Activated T-cell treated with anti-CD3 and anti-CD28 coated beads, Interleukin-2, amount 50 U/mL, for 4 hours (primary cell): ENCODE results near the gene SELENOH. TPM values are rescaled to one million over a fixed set of nuclear protein-coding genes. Genes with fewer than 3 reads are reported as not detected.
A peak's percentile ranks its signal among the peaks of the same experiment; 100 is the strongest.

Experiments used
- ATAC-seq, 2 donors: fragments of 200-7000 bp; cut with Tn5 transposase; one replicate each; pipeline ENCODE4 v1.10.0; 2021
- DNase-seq: peaks from one replicate; pipeline ENCODE4 v3.0.0-alpha.2; 2020
- H3K27me3 Mint-ChIP-seq: one replicate; pipeline ENCODE4 v1.8.0; 2021; ENCODE audit warnings: low read depth, mixed read lengths
- H3K36me3 Mint-ChIP-seq: one replicate; pipeline ENCODE4 v1.8.0; 2022; ENCODE audit warnings: mixed read lengths; ENCODE audit not compliant: insufficient read depth
- H3K4me1 Mint-ChIP-seq: one replicate; pipeline ENCODE4 v1.8.0; 2021; ENCODE audit warnings: low read depth, mixed read lengths
- H3K4me3 Mint-ChIP-seq: one replicate; pipeline ENCODE4 v1.8.0; 2021; ENCODE audit warnings: mild to moderate bottlenecking, moderate library complexity, mixed read lengths
- H3K9me3 Mint-ChIP-seq: one replicate; pipeline ENCODE4 v1.8.0; 2021; ENCODE audit warnings: mixed read lengths
- total RNA-seq, 3 donors: library from RNA; stranded (reverse); gene quantifications; one replicate each; pipeline ENCODE4 v1.2.1, GENCODE V29; 2021

SELENOH gene
- total RNA-seq, 3 donors from 2014 or later: 231 to 290 (median 260) TPM

DNA sequence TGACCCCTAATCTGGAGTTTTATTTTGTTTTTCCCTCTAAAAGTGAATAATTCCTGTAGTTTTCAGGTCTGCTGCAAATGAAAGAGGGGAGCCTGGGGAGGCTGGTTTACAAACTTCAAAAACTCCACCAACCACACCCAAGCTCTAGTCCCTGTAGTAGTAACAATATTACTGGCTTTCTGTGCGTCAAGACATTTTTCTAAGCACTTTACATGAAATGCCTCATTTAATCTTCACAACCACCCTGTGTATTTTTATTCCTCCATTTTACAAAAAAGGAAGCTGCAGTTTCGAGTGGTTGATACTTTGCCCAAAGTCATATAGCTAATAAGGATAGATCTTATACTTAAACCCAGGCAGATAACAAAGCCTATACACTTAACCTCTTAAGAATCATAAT lies 43.8 kb downstream of the SELENOH start:
- H3K27me3 Mint-ChIP-seq: no peaks in the 10 kb centered on the region
- H3K4me1 Mint-ChIP-seq: peaks cover 5% of the 10 kb centered on the region
- no peaks in the 10 kb centered on the region for H3K9me3 Mint-ChIP-seq
- H3K36me3 Mint-ChIP-seq: peaks cover 1% of the 10 kb centered on the region
- ATAC-seq (no peak), DNase-seq (no peak)
- H3K4me3 Mint-ChIP-seq: no peak overlapping the region

DNA sequence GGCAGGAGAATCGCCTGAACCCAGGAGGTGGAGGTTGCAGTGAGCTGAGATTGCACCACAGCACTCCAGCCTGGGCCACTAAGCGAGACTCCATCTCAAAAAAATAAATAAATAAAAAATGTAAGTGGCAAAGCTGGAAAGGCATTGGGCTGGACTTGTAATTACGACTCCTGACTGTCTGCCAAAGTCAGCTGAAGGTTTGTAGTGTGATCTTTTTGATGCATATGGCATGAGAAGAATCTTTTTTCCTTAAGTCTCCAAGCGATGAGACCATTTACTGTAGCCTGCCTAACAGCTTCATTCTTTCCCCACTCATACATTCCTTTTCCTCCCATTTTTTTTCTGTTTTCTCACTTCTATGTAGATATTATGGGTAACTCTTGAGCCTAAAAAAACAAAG lies 45.1 kb downstream of the SELENOH start:
- no peak for ATAC-seq
- Mint-ChIP-seq H3K27me3 (no peaks in the 10 kb centered on the region), H3K4me1 (peaks cover 12% of the 10 kb centered on the region), H3K9me3 (no peaks in the 10 kb centered on the region), H3K4me3 (no peak overlapping the region), H3K36me3 (peaks cover 1% of the 10 kb centered on the region)
- DNase-seq: no peak

DNA sequence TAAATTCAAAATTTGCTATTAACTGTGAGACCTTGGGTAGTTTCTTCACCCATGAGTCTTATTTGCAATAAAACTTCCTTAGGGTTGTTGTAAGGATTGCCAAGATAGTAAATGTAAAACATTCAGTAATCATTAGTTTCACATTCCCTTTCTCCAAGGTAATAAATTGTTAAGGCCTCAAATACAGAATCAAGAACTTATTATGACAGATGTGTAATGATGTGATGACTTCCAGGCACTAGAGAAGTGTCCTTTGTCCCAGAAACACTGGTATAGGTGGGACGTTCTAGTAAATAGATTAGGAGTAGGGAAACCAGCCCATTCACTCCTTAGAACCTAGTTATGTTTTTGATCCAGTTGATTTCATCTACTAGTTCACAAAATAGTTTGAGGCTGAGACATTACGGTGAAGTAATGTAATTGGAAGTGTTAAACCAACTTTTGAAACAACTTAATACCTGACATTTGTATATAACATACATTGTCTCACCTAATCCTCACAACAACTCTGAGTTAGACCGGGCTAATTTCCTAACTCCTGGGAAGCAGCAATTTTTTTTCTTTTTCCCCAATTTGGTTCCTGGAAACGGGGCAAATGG lies 45.8 kb downstream of the SELENOH start:
- ATAC-seq: no peak
- H3K9me3 Mint-ChIP-seq: no peaks in the 10 kb centered on the region
- no peaks in the 10 kb centered on the region for H3K36me3 Mint-ChIP-seq
- H3K27me3 Mint-ChIP-seq: no peaks in the 10 kb centered on the region
- H3K4me3 Mint-ChIP-seq: no peak overlapping the region
- peaks cover 14% of the 10 kb centered on the region for H3K4me1 Mint-ChIP-seq
- DNase-seq: no peak

DNA sequence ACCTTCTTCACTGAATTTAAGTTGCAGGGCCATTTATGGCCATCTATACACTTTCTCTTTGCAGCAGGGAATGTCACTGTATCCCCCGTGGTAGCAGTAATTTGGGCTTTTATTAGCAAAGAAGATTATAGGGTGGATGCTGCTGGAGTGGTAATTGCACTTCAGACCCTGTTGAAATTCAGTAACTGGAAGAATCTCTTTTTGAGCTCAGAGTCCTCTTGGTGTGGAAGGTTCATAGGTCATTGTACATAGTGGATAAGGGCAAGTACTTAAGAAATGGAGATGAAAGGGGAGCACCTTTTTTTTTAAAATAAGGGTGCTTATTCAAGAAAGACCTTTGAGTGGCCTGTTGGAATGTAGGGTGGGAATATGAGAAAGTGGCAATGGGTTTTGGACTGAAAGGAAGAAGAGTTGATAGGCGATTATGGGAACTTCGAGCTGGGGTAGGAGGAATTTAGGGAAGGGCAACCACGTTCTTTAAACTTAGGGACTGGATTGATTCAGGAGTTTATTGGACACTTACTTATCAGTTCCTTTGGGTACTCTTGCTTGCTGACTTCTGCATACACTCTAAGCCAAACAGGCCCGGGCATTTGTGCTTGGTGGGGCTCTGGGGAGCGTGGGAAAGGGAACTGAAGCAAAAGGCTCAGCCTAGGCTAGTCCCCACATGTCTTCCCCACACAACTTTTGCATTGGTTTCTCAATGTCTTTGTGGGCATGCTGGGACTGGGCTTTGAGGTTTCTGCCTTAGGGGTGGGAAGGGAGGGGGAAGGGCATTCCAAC lies 46.8 kb downstream of the SELENOH start:
- ATAC-seq (no peak), DNase-seq (no peak)
- Mint-ChIP-seq H3K27me3 (no peaks in the 10 kb centered on the region), H3K9me3 (no peaks in the 10 kb centered on the region), H3K4me3 (no peak overlapping the region), H3K4me1 (peaks cover 23% of the 10 kb centered on the region), H3K36me3 (no peaks in the 10 kb centered on the region)

DNA sequence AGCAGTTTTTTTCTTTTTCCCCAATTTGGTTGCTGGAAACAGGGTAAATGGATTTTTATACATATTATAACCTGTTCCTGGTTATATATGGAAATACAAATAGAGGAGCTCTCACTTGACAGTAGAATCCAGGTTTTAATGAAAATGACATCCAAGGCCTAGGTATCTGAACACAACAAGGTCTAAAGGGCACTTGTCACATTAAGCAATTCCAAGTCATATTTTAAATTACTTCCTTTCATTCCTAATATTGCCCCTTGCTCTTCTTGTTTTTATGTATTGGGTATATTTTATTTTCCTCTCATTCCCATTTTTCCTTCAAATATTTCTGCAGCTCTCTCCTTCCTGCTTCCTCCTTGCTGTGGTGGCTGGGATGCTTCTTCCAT lies 47.4 kb downstream of the SELENOH start:
- no peaks in the 10 kb centered on the region for H3K27me3 Mint-ChIP-seq
- H3K36me3 Mint-ChIP-seq: no peaks in the 10 kb centered on the region
- no peaks in the 10 kb centered on the region for H3K9me3 Mint-ChIP-seq
- no peak overlapping the region for H3K4me3 Mint-ChIP-seq
- H3K4me1 Mint-ChIP-seq: peaks cover 29% of the 10 kb centered on the region
- ATAC-seq (no peak), DNase-seq (no peak)

DNA sequence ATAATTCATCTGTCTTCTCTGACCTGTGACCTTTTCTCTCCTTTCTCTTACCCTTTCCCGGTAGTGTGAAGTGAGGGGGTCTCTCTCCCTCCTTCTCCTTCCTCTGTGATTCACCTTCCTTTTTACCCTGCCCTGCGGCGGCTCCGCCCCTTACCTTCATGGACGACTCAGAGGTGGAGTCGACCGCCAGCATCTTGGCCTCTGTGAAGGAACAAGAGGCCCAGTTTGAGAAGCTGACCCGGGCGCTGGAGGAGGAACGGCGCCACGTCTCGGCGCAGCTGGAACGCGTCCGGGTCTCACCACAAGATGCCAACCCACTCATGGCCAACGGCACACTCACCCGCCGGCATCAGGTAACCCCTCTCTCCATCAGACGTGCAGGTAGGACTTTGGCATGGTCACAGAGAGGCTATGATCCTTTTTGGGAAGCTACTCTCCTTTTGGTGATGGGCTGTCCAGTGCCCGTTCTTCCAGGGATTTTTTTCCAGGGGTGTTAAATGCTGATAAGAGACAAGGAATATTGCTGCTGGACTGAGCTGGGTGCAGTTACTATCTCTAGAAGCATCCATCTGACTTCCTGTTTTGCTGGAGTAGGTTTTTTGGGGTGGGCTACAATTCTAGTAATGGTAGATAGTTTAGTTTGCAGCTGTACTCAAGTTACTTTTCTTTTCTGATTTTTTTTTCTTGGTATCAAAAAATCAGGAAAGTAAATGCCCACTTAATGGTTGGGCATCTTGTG lies 50.2 kb downstream of the SELENOH start:
- Mint-ChIP-seq H3K36me3 (peaks cover 7% of the 10 kb centered on the region), H3K4me3 (peak overlapping the region; percentile 60), H3K9me3 (no peaks in the 10 kb centered on the region), H3K4me1 (peaks cover 35% of the 10 kb centered on the region), H3K27me3 (no peaks in the 10 kb centered on the region)
- DNase-seq: peak; percentile 12
- ATAC-seq: no peak

DNA sequence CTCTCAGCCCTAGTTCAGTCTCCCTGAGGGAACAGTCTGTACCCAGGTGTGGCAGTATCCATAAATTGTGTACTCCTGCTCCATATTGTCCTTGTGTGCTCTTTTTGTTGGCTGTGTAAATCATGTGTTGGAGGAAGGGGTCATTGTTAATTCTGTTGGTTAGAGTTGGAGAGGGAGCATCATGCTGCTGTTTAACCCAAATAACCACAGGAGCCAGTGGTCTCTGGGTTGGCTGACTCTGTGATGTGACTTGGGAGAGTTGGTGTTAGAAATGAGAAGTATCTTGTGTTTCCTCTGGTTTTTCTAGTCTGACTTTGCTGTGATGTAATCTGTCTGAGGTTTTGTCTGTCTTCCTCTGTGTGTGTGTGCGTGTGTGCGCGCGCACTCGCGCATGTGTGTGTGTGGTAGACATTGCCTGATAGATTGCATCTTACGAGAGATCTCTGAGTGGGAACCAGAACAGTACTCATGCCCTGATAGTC lies 50.8 kb downstream of the SELENOH start:
- H3K4me3 Mint-ChIP-seq: peak overlapping the region; percentile 60
- peaks cover 10% of the 10 kb centered on the region for H3K36me3 Mint-ChIP-seq
- H3K4me1 Mint-ChIP-seq: peaks cover 35% of the 10 kb centered on the region
- H3K9me3 Mint-ChIP-seq: no peaks in the 10 kb centered on the region
- H3K27me3 Mint-ChIP-seq: no peaks in the 10 kb centered on the region
- ATAC-seq (peak; percentile 95), DNase-seq (peak; percentile 82)

DNA sequence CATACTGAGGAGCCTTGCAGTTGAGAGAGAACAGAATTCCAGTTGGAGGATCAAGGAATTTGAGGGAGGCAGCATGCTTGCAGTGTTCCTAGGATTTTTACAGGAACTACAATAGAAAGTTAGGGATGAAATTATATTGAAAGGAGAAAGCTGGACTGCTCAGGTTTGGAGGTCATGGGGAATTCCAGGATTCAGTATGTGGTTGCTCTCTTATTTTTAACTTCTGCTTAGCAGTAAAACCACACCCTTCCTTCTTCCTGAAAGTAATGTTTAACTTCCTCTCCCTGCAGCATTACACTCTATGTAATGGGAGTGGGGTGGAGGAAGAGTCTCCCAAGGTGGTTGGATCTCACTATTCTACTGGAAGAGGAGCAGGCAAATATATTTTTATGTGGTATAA lies 51.6 kb downstream of the SELENOH start:
- H3K4me3 Mint-ChIP-seq: peak overlapping the region; percentile 69
- ATAC-seq: no peak
- no peaks in the 10 kb centered on the region for H3K9me3 Mint-ChIP-seq
- DNase-seq: no peak
- H3K27me3 Mint-ChIP-seq: no peaks in the 10 kb centered on the region
- peaks cover 35% of the 10 kb centered on the region for H3K4me1 Mint-ChIP-seq
- peaks cover 10% of the 10 kb centered on the region for H3K36me3 Mint-ChIP-seq

Other genes starting within 250 kb of the SELENOH start
- gene SLC43A1, start 225.8 kb upstream of the SELENOH start, total RNA-seq: 10 to 100 TPM; 15.5 to 20.3 (median 18.3) TPM
- 100 to 1,000 TPM; 152 to 189 (median 154) TPM for gene TIMM10, start 210.7 kb upstream of the SELENOH start, total RNA-seq
- not detected for gene SMTNL1, start 203.9 kb upstream of the SELENOH start, total RNA-seq
- 100 to 1,000 TPM; 117 to 136 (median 122) TPM for gene UBE2L6, start 173.8 kb upstream of the SELENOH start, total RNA-seq
- 1 to 10 TPM in 2 of 3 donors, under 1 TPM in 1; 0.55 to 2.1 (median 1.7) TPM for gene SERPING1, start 143.8 kb upstream of the SELENOH start, total RNA-seq
- under 1 TPM in 1 of 3 donors, not detected in 2; 0.05 TPM for gene YPEL4, start 91.6 kb upstream of the SELENOH start, total RNA-seq
- gene CLP1, start 83.7 kb upstream of the SELENOH start, total RNA-seq: 10 to 100 TPM; 21.6 to 24.6 (median 22.0) TPM
- 10 to 100 TPM; 65.0 to 78.1 (median 73.8) TPM for gene ZDHHC5, start 73.4 kb upstream of the SELENOH start, total RNA-seq
- 10 to 100 TPM; 23.2 to 26.3 (median 24.4) TPM for gene MED19, start 29.3 kb upstream of the SELENOH start, total RNA-seq
- gene TMX2, start 28.9 kb upstream of the SELENOH start, total RNA-seq: 100 to 1,000 TPM; 126 to 137 (median 137) TPM
- gene BTBD18, start 10.3 kb downstream of the SELENOH start, total RNA-seq: not detected
- gene CTNND1, start 20.3 kb downstream of the SELENOH start, total RNA-seq: 1 to 10 TPM; 4.9 to 6.3 (median 5.4) TPM